GM21367 (cell line): ENCODE data around the gene SP140.
A peak's percentile ranks its signal among the peaks of the same experiment; 100 is the strongest.
"Not testable (repeated sequence)": the region's sequence is repeated elsewhere in the genome, so short reads cannot be mapped to it uniquely, and the experiment has no call there.

Experiments
- ATAC-seq: cut with Tn5 transposase; IDR thresholded peaks from one replicate; pipeline ENCODE4 v1.9.1; 2021; ENCODE audit not compliant: unreplicated experiment

Gene SP140

GRCh38 chr2:230282936-230283335 lies 57.4 kb downstream of the SP140 start:
- no peak for ATAC-seq

DNA sequence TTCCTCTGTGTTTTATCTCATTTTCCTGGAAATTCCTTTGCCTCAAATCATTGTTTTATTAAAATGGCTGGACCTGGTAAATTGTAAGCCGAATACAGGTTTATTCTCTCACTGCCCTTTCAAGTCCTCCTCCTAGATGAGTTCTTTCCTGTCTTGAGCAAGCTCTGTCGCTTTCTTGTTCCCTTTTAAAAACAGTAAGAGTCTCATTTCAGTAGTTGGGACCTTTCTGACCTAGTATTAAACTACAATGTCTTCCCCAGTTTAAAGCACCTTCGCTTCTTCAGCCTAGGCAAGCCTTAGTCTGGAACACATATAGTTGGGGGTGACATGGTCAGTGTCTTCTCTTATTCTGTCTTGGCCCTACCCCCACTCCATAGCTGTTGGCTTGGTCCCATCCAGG lies 60.5 kb downstream of the SP140 start:
- ATAC-seq: no peak

DNA sequence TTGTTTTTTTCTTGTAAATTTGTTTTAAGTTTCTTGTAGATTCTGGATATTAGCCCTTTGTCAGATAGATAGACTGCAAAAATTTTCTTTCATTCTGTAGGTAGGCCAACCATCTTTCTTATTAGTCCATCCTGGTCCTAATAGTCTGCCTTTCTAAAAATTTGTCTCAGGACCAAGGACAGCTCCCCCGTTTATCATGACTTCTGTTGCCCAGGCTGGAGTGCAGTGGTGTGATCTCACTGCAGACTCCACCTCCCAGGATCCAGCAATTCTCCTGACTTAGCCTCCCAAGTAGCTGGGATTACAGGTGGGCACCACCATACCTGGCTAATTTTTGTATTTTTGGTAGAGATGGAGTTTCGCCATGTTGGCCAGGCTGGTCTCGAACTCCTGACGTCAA lies 63.8 kb downstream of the SP140 start:
- ATAC-seq: not testable (repeated sequence)

DNA sequence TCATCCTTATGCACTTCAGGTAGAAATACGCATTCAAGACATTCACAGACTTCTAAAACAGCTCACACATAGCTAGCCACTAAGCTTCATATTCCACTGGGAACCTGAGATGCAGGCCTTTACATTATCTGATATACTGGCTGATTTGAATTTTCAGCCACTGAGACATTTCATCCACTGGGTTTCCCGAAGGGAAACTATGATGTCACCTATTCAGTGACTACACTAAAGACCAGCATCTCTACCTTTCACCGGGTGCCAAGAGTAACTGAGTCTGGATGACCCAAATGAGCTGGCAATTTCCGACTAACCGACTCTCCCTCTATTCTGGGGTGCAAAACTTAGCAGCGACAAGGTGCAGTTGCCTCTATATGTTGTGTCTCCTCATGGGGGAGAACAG lies 69.7 kb downstream of the SP140 start:
- ATAC-seq: no peak

DNA sequence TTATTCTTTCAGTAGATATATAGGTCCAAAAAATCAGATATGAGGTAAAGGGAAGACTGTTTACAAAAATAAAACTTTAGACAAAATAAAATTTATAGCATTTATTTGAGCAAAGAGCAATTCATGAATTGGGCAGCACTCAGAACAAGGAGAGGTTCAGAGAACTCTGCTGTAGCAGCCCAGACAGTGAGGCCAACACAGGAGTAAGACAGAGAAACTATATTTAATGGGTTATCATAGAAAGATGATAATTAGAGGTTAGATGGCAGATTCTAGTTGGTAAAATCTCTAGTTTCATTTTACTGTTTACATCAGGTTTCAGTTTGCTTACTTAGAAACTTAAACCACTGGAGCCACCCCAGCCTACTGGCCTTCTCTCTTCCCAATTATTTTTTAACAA lies 71.4 kb downstream of the SP140 start:
- no peak for ATAC-seq

GRCh38 chr2:230299618-230300017 lies 74.1 kb downstream of the SP140 start:
- ATAC-seq: no peak

- no peak for ATAC-seq
These were observed 80.1 kb downstream of the SP140 start for GRCh38 chr2:230305416-230306275.

DNA sequence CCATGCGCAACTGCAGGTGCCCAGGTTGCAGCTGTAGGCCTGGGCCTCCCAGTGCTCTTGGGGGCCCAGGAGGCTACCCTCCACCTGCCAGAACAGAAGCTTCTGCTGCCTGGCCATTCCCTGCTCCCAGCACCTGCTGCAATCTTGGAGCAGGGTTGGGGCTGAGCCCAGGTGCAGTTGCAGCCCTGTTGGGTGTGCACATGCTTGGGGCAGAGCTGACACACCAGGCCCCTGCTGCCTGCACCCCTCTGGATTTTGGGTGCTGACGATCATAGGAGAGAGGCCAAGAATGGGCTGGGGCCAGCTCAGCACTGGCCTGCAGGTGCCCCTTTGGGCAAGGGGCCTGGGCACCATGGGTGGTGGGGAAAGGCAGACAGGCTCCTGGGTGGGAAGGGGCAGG lies 80.9 kb downstream of the SP140 start:
- ATAC-seq: no peak

- no peak for ATAC-seq
These were observed 81.9 kb downstream of the SP140 start for GRCh38 chr2:230307485-230307884.

DNA sequence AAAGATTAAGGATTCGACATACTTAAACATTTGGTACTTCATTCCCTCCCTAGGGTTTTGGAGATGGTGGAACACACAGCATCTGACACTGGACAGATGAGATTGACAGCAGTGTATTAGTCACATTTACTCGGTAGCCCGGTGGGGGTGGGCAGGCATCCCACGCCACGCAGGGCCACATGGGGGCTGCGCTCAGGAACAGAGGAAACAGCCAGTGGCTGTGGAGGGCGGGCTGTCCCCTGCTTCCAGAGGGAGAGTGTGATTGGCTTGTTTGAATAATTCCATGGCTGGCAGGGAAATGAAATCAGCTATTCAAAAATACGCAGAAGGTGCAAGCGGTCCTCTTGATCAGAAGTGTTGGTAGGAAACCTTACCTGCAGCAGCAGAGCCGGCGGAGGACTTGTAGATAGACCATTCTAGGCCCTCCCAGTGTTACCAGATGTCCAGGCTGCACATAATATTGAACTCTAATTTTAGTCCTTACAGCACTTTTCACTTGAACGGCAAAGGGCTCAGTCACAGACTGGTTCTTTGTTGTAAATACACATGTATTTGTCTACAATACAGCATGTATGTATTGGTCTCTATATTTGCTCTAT lies 83.0 kb downstream of the SP140 start:
- no peak for ATAC-seq

DNA sequence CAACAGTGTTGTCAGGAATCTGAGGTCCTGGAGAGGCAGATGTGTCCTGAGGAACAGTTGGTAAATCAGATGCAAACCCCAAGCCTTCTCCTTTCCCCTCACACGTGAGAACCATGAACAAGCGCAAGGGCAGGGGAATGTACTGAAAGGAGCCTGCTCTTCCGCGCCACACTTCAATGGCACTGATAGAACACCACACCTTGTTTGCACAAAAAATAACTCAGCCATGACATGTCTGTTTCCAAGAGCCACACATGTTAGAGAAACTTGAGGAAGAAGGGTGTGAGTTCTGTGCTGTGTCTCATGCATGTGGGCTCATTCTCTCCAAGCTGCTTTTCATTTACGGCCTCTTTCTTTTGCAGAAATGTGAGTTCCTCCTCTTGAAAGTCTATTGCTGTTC lies 85.3 kb downstream of the SP140 start:
- not testable (repeated sequence) for ATAC-seq

DNA sequence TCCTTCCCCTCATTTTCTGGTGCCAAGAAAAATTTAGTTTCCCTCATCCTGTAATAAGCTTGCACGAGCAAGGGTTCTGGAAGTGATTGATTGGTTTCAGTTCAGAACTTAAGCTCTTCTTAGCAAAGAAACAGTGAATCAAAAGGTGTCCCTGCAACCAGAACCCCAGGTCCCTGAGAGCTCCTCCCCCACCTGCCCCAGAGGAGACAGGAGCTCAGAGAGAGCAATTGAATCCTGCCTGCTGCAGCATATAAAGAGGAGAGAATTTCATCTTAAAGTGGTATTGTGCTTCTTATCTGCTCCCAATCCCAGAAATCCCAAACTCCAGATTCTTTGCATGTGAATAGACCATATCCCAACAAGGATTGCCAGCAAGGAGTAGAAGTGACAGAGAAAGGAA lies 86.1 kb downstream of the SP140 start:
- not testable (repeated sequence) for ATAC-seq

DNA sequence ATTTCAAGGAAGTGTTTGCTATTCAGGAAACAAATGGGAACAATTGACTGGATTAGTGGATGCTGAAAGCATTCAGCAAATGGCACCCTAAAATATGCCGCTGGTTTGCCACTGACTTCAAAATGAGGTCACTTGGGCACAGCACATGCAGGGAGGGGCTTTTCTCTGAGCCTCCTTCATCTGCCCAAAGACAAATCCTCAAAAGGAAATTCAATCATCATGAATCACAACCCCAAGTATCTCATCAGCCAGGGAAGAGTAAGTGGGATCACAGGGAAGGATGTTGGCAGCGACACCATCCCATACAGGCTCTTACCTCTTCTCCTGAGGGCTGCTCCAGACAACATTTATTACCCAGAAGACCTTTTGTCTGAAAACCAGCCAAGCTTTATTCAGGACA lies 87.1 kb downstream of the SP140 start:
- no peak for ATAC-seq

- no peak for ATAC-seq
These were observed 91.8 kb downstream of the SP140 start for GRCh38 chr2:230317366-230317765.

DNA sequence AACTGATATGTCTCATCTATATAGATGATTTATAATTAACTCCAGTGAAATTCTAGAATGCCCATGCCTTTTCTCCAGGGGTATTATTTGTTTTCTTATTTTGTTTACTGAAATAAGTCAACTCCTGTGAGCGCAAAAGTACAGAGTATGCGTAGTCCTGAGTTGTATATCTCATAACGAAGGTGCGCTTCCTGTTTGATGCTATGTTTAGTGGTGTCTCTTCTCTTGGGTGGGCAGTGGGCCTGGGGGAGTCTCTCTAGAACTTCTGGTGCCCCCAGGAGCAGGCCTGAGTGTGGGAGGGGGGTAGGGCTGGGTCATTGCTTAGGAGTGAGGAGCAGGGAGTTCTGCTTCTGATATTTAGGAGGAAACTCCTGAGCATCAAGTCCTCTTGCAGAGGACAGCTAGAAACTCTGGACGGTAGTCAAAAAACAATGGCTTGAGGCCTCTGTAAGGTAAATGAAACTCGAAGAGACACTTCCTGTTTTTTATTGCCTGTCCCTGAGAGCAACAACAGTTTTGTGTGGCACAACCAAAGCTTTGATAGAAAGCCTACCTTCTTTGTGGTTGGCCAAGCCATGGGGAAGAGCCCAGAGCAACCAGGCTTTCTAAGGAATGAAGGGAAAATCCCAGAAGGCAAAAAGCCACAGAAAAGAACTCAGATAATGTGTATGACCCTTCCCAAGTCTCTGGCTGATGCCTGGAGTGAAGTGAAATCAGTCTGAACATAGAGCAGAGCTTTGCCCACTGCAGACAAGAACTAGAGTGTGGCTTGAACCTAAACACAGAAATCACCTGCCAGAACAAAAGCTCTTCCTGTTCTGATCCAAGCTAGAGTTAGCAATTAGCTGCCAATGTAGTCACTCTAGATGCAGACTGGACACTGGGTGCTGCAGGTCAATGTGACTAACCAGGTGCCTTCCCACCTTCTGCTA lies 92.9 kb downstream of the SP140 start:
- ATAC-seq: peak; percentile 54

- peak; percentile 80 for ATAC-seq
These were observed 93.8 kb downstream of the SP140 start for GRCh38 chr2:230319211-230319862.

DNA sequence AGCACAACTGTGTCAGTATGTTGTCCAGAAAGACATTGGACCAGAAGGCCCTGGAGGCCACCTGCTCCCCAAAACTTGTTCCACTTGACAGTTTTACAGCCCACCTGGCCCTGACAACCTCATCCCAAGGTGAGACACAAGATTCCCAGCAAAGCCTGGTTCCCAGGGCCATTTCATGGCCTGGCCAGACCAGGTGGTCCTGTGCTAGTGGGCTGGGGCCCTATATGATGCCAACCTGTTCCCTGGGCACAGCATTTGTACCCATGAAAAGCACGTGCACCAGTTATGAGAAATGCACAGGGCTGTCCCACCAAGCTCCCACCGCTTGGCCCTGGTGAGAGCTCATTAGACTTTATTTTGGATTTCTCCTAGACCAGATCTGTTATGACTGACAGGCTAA lies 95.5 kb downstream of the SP140 start:
- no peak for ATAC-seq

GRCh38 chr2:230322561-230323384 lies 97.2 kb downstream of the SP140 start:
- no peak for ATAC-seq

DNA sequence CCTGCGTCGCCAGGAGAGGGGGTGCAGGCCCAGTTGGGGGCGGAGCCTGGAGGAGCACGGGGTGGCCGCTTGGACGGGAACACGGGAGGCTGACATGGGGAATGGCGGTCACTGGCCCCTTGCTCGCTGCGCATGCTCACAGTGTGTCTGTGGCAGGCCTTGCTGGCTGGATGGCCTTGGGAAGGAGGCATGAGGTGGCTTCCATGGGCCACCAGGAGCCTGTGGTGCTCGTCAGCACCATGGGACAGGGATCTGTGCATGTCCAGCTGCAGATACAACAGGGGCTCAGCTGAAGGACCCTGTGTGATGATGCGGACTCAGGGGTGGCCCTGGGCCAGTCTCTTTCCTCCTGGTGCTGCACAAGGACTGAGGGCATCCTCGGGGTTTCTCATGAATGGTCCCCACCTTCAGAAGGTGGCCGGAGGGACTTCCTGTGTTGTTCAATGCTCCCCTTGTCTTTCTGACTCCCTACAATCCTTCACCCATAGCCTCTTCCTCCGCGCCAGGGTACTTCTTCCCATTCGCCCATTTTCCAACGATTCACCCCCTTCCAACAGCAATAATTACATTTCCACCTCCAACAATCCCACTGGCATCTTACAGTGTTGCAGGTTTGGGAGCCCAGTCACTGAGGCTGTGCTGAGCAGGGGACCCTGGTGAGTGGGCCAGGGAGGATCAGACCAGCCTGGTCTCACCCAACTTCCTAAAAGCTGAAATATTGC lies 98.0 kb downstream of the SP140 start:
- no peak for ATAC-seq

- no peak for ATAC-seq
These were observed 99.0 kb downstream of the SP140 start for GRCh38 chr2:230324503-230324902.
